22Rv1 (cell line): ENCODE measurements around the gene MTCH1.

ENCODE experiments used
- ZFX ChIP-seq: fragments of 450-650 bp; IDR thresholded peaks from 2 replicates; pipeline ENCODE4 v1.6.1; 2017; ENCODE audit warnings: antibody characterized with exemption, borderline replicate concordance
- TF ChIP-seq, protein P1 (sequence below): fragments of 450-650 bp; IDR thresholded peaks from 2 replicates; pipeline ENCODE4 v1.5.1; 2017; ENCODE audit warnings: mild to moderate bottlenecking

DNA sequence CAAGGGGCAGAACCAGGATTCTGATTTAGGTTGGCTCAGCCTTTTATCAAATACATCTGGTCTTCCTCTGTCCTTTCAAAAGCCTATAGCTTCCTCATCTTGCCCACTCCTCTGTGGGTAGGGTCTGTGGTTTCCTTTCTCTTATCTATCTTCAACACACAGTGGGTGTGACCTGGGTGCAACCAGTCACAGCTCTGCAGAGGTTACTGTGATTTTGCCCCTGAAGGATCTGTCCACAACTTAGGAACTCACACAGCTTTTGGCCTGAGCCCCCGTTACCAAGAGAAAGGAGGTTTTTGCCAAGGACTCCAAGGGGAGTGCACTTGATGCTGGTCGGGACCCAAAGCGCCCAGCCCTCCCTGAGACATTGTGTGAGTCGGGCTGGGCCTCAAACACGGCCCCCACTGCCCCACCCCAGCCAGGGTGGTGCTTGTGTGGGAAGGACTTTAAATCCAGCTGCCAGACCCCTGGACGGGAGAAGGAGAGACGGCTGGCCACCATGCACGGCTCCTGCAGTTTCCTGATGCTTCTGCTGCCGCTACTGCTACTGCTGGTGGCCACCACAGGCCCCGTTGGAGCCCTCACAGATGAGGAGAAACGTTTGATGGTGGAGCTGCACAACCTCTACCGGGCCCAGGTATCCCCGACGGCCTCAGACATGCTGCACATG lies 31.6 kb downstream of the MTCH1 start, which contains the start of gene PI16:
- TF ChIP-seq, protein P1, sequence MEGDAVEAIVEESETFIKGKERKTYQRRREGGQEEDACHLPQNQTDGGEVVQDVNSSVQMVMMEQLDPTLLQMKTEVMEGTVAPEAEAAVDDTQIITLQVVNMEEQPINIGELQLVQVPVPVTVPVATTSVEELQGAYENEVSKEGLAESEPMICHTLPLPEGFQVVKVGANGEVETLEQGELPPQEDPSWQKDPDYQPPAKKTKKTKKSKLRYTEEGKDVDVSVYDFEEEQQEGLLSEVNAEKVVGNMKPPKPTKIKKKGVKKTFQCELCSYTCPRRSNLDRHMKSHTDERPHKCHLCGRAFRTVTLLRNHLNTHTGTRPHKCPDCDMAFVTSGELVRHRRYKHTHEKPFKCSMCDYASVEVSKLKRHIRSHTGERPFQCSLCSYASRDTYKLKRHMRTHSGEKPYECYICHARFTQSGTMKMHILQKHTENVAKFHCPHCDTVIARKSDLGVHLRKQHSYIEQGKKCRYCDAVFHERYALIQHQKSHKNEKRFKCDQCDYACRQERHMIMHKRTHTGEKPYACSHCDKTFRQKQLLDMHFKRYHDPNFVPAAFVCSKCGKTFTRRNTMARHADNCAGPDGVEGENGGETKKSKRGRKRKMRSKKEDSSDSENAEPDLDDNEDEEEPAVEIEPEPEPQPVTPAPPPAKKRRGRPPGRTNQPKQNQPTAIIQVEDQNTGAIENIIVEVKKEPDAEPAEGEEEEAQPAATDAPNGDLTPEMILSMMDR, result no peak
- TF ChIP-seq ZFX, result no peak
